Fibroblast of pulmonary artery (primary cell): Measurements from ENCODE around the gene GJB4.
"Not testable (repeated sequence)": the region's sequence is repeated elsewhere in the genome, so short reads cannot be mapped to it uniquely, and the experiment has no call there.

ENCODE experiments used
- DNase-seq: peaks from one replicate; pipeline ENCODE4 v3.0.0-alpha.2; 2010; ENCODE audit warnings: low read depth
- H3K4me3 ChIP-seq: replicated peaks from 2 replicates; pipeline ENCODE4 v1.5.1; 2011; ENCODE audit warnings: low read depth, mild to moderate bottlenecking, control low read depth, low read length, moderate library complexity
- TF ChIP-seq, protein P1 (sequence below): IDR thresholded peaks from 2 replicates; pipeline ENCODE4 v1.5.1; 2011; ENCODE audit warnings: mild to moderate bottlenecking, control low read depth, low read length, inconsistent platforms; ENCODE audit errors: missing control alignments

The GJB4 gene

GRCh38 chr1:34796990-34797389 lies 37.5 kb downstream of the GJB4 start:
- TF ChIP-seq, protein P1, sequence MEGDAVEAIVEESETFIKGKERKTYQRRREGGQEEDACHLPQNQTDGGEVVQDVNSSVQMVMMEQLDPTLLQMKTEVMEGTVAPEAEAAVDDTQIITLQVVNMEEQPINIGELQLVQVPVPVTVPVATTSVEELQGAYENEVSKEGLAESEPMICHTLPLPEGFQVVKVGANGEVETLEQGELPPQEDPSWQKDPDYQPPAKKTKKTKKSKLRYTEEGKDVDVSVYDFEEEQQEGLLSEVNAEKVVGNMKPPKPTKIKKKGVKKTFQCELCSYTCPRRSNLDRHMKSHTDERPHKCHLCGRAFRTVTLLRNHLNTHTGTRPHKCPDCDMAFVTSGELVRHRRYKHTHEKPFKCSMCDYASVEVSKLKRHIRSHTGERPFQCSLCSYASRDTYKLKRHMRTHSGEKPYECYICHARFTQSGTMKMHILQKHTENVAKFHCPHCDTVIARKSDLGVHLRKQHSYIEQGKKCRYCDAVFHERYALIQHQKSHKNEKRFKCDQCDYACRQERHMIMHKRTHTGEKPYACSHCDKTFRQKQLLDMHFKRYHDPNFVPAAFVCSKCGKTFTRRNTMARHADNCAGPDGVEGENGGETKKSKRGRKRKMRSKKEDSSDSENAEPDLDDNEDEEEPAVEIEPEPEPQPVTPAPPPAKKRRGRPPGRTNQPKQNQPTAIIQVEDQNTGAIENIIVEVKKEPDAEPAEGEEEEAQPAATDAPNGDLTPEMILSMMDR, result no peak
- H3K4me3 ChIP-seq, result no peak overlapping the region
- DNase-seq, result no peak

DNA sequence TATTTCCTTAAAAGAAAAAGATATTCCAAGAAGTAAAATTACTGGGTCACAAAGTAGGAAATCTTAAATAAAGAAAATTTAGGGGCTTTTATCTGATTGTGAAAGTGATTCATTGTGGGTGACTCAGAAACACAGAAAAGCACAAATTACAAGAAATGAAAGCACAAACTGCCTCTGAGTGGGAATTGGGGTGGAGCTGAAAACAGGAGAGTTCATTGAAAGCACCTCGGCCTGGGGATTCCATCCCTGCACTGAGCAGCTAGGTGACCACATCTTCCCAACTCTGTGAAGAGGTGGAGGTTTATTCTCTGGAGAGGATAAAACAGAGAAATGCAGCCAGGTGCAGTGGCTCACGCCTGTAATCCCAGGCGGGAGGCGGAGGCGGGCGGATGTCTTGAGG lies 40.7 kb downstream of the GJB4 start:
- H3K4me3 ChIP-seq, result no peak overlapping the region
- TF ChIP-seq, protein P1, result no peak
- peak; percentile 32 for DNase-seq

DNA sequence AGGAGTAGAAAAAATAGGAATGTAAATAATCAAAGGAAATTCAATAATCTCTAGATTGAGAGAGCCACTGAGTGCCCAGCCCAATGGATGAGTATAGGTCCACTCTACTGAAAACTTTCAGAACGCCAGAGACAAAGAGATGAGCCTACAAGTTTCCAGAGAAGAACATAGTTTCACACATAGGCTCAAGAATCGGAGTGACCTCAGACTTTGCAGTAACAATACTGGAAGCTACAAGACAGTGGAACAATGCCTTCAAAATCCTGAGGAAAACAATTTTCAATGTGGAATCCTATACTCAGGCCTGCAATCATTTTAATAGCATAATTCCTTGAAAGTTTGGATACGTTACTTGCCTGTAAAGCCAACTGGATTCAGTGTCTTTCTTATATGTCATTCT lies 44.2 kb downstream of the GJB4 start:
- DNase-seq, result no peak
- H3K4me3 ChIP-seq, result no peak overlapping the region
- TF ChIP-seq, protein P1, result no peak

DNA sequence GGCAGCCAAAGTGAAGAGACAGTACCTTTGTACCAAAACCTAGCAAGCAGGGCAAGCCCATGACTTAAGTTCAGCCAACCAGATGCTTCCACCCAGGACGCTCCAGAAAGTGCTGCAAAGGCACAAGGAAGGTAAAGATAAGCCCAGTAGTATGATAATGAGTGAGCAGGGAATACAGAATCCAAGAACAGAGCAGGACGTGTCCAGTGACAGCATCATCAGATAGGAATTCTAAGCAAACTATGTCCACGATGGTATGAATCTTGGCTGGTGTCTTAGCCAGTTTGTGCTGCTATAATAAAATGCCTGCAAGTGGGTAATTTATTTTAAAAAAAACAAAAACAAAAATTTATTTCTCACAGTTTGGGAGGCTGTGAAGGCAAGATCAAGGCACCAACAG lies 46.9 kb downstream of the GJB4 start:
- no peak overlapping the region for H3K4me3 ChIP-seq
- DNase-seq, result peak; percentile 13
- TF ChIP-seq, protein P1, result no peak

DNA sequence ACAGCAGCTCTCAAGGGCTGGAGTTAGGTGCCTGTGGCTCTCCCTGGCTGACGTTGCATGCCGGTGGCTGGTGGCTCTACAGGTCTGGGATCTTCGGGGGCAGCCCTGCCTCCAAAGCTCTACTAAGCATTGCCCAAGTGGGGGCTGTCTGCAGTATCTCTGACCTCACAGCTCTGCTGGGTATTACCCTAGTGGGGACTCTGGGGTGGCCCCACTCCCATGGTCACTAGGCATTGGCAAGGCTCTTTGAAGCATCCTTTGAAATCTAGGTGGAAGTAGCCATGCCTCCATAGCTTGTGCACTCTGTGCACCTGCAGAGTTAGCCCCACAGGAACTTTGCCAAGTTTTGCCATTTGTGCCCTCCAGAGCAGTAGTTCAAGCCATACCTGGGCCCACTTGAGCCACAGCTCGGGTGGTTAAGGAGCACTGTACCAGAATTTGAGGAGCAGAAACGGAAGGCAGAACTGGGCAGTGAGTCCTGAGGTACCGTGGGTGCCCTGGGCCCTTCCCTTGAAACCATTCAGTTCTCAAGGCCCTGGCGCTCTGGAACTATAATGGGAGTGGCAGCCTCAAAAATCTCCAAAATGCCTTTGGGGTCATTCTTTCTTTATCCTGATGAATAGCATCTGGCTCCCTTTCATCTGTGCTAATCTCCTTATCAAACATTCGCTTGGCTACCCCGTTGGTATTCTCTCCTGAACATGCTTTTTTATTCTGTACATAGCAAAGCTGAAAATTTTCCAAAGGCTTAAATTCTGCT lies 48.7 kb downstream of the GJB4 start:
- H3K4me3 ChIP-seq, result no peak overlapping the region
- TF ChIP-seq, protein P1, result no peak
- DNase-seq, result no peak

- not testable (repeated sequence) for H3K4me3 ChIP-seq, DNase-seq
These were observed 51.2 kb downstream of the GJB4 start for GRCh38 chr1:34810781-34811180.
